Right kidney (tissue), 1 donor: ENCODE results near the gene TFDP3.

Experiments used
- DNase-seq: peaks from one replicate; pipeline ENCODE4 v3.0.0-alpha.2; 2016

Gene TFDP3

DNA sequence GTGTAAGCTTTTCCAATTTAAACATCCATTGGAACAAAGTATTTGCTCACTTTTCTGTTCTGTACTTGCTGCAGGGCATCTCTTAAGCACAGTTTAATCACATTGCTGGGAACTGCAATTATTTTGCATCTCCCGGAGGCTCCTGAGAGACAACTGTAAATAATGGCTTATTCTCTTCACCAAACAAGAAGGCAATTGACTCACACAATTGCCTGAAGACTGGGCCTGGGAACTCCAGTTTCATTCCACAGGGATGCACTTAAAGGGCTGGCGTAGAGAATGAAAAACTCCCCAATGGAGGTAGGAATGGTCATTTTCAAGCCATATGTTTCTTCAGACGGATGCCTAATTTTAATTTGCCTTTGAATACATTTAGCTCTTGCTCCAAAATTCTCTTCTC is 29.5 kb downstream of the TFDP3 start:
- DNase-seq = no peak

GRCh38 chrX:133185938-133186337 is 32.2 kb downstream of the TFDP3 start:
- DNase-seq = no peak

DNA sequence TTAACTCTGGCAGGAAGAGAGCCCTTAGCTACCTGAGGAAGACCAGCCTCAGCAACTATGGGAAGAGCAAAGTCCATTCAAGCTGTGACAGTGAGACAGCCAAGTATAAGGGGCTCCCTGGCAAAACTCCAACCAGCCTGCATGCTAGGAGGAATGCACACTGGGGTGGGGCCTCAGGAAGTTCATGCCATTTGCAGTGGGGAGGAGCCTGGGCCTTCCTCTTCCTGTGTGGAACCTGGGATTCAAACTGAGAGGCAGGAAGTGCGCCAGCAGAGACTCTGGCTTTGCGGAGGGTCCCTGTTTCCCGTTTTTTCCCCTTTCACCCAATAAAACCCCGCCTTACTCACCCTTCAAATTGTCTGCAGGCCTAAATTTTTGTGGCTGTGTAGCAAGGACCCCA is 33.0 kb downstream of the TFDP3 start:
- DNase-seq = no peak

DNA sequence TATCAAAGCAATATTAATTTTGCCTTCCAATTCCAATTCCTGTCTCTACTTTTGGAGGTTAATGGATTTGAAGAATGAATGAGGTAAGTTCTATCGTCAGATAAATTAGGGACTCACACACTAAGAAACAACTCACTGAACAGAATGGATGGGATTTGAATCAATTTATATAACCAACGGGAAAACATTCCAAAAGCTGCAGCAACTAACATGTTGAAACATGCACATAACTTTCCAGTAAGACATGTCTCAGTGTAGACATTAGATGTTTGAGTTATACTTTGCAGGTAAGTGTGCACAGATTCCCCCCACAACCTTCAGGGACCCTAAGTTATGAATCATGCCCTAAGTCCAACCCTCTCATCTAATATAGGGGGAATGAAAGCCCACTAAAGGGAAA is 34.3 kb downstream of the TFDP3 start:
- no peak for DNase-seq

DNA sequence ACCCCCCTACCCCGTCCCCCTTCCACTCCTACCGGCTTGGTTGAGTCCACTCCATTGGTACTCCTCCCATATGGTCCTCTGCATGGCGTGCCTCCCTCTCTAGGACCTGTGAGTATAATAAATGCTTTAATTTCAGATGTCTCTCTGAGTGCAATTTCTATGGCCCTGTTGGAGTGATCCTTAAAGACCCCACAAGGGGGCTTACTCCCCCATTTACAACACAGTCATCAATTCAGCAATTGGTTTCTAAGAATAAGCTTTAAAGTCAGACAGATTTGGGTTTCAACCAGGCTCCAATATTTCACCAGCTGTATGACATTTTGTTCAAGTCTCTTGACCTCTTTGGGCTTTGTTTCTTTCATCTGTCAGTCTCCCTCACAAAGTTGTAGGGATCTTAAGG is 38.7 kb downstream of the TFDP3 start:
- no peak for DNase-seq

DNA sequence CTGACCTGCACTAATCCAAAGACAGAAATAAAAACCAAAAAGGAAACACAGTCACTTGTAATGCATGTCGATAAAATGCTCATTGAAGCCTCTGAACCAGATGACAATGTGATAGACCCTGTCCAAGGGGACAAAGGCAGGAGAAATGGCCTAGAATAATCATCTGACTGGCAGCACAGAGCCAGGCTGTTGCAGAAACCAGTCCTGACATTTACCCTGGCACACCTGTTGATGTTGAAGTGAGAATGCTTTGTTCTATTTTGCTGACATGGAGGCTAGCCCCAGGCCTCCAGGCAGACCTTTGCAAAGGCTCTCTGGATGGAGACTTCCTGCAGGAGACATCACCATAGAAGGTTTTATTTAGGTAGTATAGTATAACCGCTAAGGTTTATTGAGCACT is 41.0 kb downstream of the TFDP3 start:
- DNase-seq = no peak

- DNase-seq = no peak
Observed at GRCh38 chrX:133175605-133176004, 42.5 kb downstream of the TFDP3 start.

DNA sequence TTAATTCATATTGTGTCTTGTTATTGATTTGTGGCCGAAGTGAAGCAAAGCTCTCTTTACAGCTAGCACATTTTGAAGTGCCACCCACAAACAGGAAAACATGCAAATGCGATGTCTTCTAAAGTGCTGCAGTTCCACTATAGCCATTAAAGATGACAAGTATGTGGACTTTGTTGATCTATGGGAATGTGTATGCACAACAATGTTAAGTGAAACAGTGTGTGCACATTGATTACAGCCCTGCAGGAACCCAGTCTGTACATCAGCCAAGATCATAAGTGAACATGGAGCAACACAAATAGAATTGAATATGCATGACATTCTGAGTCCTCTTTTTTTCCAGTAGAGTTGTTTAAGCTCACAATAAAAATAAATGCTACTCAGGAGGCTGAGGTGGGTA is 43.0 kb downstream of the TFDP3 start:
- no peak for DNase-seq

GRCh38 chrX:133171962-133172708 is 46.0 kb downstream of the TFDP3 start:
- peak; percentile 11 for DNase-seq
